ENCODE measurements around the gene NFYB. TPM values are rescaled to one million over a fixed set of nuclear protein-coding genes. Genes with fewer than 3 reads are reported as not detected.

NFYB gene
- polyA plus RNA-seq, 1 of the 3 experiments (the other 2 are of a cell fraction) = 11.0 TPM

GRCh38 chr12:104133866-104134265 lies 4.1 kb downstream of the NFYB start:
- Histone ChIP-seq H3F3A (replicated peaks; ENCODE audit: insufficient read depth) (peaks cover 6% of the 10 kb centered on the region), H3K4me1 (ENCODE audit: control insufficient read depth in 1 of 2, insufficient read depth in 2 of 2, low read depth in 1 of 2, low read length in 1 of 2) (peaks cover 38 to 43% of the 10 kb centered on the region in 2 experiments), H3K9me3 (no peaks in the 10 kb centered on the region), H3K27me3 (ENCODE audit: insufficient read depth) (no peaks in the 10 kb centered on the region), H3K79me2 (ENCODE audit: insufficient read depth) (peaks cover 75% of the 10 kb centered on the region), H3K36me3 (replicated peaks in 1 of 2; ENCODE audit: control insufficient read depth in 1 of 2, insufficient read depth in 2 of 2, low read length in 1 of 2) (peaks cover 33 to 45% of the 10 kb centered on the region in 2 experiments), H2AFZ (ENCODE audit: low read depth) (no peak overlapping the region), H4K20me1 (ENCODE audit: insufficient read depth) (no peaks in the 10 kb centered on the region), H3K9me2 (no peaks in the 10 kb centered on the region), H3K4me2 (peak overlapping the region; percentile 45), H3K27ac (ENCODE audit: low read depth in 2 of 2, low read length in 1 of 2) (peak overlapping the region in 1 of 2 experiments; percentile 22; a peak in 1 of 4 replicates), H3K9ac (no peak overlapping the region), H3K4me3 (ENCODE audit: low read depth in 2 of 2, low read length in 1 of 2) (0 out of 4 replicates have a peak overlapping the region, but pooled peaks of 1 of the 2 experiments have one; percentile 2)
- no peak for DNase-seq
- WGBS (ENCODE audit: low lambda C conversion rate) = 89% methylated on average over 1 of the region's 1 CpG
- TF ChIP-seq JUND (IDR thresholded peaks at IDR 0.05) (0 out of 2 replicates have a peak, but pooled peaks have one; percentile 6), MEF2A (IDR thresholded peaks at IDR 0.05; ENCODE audit: borderline replicate concordance, low read depth) (no peak), CTCF (IDR thresholded peaks at IDR 0.05) (no peak), FOSL2 (IDR thresholded peaks at IDR 0.05; ENCODE audit: borderline replicate concordance, low read depth) (peak; percentile 13; the same call in 1 of the 2 replicates)
- ChIA-PET POLR2A (no interaction called here), CTCF (interaction anchor here (1.7 kb wide), 1 partner anchor 25 kb away, joined by 6 read pairs; no protein-coding TSS in a partner anchor)

GRCh38 chr12:104133321-104133720 lies 4.7 kb downstream of the NFYB start:
- H3K36me3 ChIP-seq (replicated peaks in 1 of 2; ENCODE audit: control insufficient read depth in 1 of 2, insufficient read depth in 2 of 2, low read length in 1 of 2) = peaks cover 38 to 46% of the 10 kb centered on the region in 2 experiments
- no peak overlapping the region for H3K9ac ChIP-seq
- no peaks in the 10 kb centered on the region for H3K9me3 ChIP-seq
- peaks cover 77% of the 10 kb centered on the region for H3K79me2 ChIP-seq (ENCODE audit: insufficient read depth)
- H2AFZ ChIP-seq (ENCODE audit: low read depth) = no peak overlapping the region
- TF ChIP-seq RXRA (IDR thresholded peaks at IDR 0.05; ENCODE audit: borderline replicate concordance, low read depth) (no peak), TCF12 (IDR thresholded peaks at IDR 0.05) (no peak), REST (IDR thresholded peaks at IDR 0.05; ENCODE audit: low read depth, low read length) (no peak), USF2 (IDR thresholded peaks at IDR 0.05; ENCODE audit: borderline replicate concordance, low read depth, low read length) (no peak), PBX3 (IDR thresholded peaks at IDR 0.05) (no peak), NFIC (IDR thresholded peaks at IDR 0.05; ENCODE audit: borderline replicate concordance) (no peak), RFX5 (IDR thresholded peaks at IDR 0.05; ENCODE audit: low read length) (no peak), JUND (IDR thresholded peaks at IDR 0.05) (no peak), MAX (IDR thresholded peaks at IDR 0.05; ENCODE audit: low read depth) (no peak), ELF1 (IDR thresholded peaks at IDR 0.05) (no peak), NRF1 (IDR thresholded peaks at IDR 0.05; ENCODE audit: low read depth, low read length) (no peak), EP300 (IDR thresholded peaks at IDR 0.05; ENCODE audit: borderline replicate concordance in 1 of 2, low read depth in 1 of 2, low read length in 1 of 2) (no peak), SMC3 (IDR thresholded peaks at IDR 0.05; ENCODE audit: low read depth, low read length) (no peak), FOSL2 (IDR thresholded peaks at IDR 0.05; ENCODE audit: borderline replicate concordance, low read depth) (no peak), GATA2 (CRISPR knock-in tag; IDR thresholded peaks at IDR 0.05) (no peak), TEAD4 (IDR thresholded peaks at IDR 0.05; ENCODE audit: borderline replicate concordance, insufficient read depth) (no peak)
- ChIA-PET CTCF (interaction anchor here (1.7 kb wide), 1 partner anchor 24 kb away, joined by 6 read pairs; no protein-coding TSS in a partner anchor), POLR2A (no interaction called here)
- H3K9me2 ChIP-seq = no peaks in the 10 kb centered on the region
- H4K20me1 ChIP-seq (ENCODE audit: insufficient read depth) = no peaks in the 10 kb centered on the region
- H3F3A ChIP-seq (replicated peaks; ENCODE audit: insufficient read depth) = peaks cover 6% of the 10 kb centered on the region
- WGBS (ENCODE audit: low lambda C conversion rate) = 97% methylated on average over 5 of the region's 5 CpGs
- H3K27ac ChIP-seq (ENCODE audit: low read depth in 2 of 2, low read length in 1 of 2) = peak overlapping the region in 1 of 2 experiments; percentile 83; a peak in 2 of 4 replicates
- DNase-seq = no peak
- H3K27me3 ChIP-seq (ENCODE audit: insufficient read depth) = no peaks in the 10 kb centered on the region
- H3K4me3 ChIP-seq (ENCODE audit: low read depth in 2 of 2, low read length in 1 of 2) = no peak overlapping the region
- H3K4me2 ChIP-seq = no peak overlapping the region
- H3K4me1 ChIP-seq (ENCODE audit: control insufficient read depth in 1 of 2, insufficient read depth in 2 of 2, low read depth in 1 of 2, low read length in 1 of 2) = peaks cover 32 to 38% of the 10 kb centered on the region in 2 experiments; a peak in 3 of 4 replicates

All from SK-N-SH (cell line).